Activated T-cell treated with anti-CD3 and anti-CD28 coated beads, Interleukin-2, amount 50 U/mL, for 24 hours (primary cell): Measurements from ENCODE around the gene MED31.
"Not testable (repeated sequence)": the region's sequence is repeated elsewhere in the genome, so short reads cannot be mapped to it uniquely, and the experiment has no call there.

ENCODE experiments used
- DNase-seq: peaks from one replicate; pipeline ENCODE4 v3.0.0-alpha.2; 2020
- H3K27ac Mint-ChIP-seq: 2 replicates; pipeline ENCODE4 v1.8.0; 2020; ENCODE audit warnings: mild to moderate bottlenecking, mixed read lengths
- H3K27me3 Mint-ChIP-seq: 2 replicates; pipeline ENCODE4 v1.8.0; 2020; ENCODE audit warnings: mixed read lengths
- H3K36me3 Mint-ChIP-seq: 2 replicates; pipeline ENCODE4 v1.8.0; 2020; ENCODE audit warnings: low read depth, mixed read lengths
- H3K4me1 Mint-ChIP-seq: 2 replicates; pipeline ENCODE4 v1.8.0; 2020; ENCODE audit warnings: low read depth, mixed read lengths
- H3K4me3 Mint-ChIP-seq: 2 replicates; pipeline ENCODE4 v1.8.0; 2020; ENCODE audit warnings: mild to moderate bottlenecking, moderate library complexity, mixed read lengths
- H3K9me3 Mint-ChIP-seq: 2 replicates; pipeline ENCODE4 v1.8.0; 2020; ENCODE audit warnings: mixed read lengths

MED31 gene

DNA sequence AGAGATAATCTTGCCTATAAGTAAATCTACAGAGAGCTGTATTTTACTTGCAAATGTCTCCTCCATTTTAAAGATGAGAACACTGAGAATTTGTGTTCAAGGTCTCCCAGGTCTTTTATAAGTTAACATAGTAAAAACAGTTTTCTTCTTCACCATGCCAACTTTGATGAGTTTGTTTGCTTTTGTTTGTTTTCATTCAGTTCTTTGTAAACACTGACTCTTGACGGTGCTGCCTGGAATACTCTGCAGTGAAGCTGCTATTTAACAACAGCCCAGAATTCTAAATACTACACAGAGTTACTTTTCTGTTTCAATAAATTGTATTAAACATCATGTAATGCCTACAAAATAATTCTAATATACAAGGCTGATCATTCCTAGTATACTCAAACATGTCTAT, 53.7 kb downstream of the MED31 start:
- Mint-ChIP-seq H3K27me3 (no peaks in the 10 kb centered on the region), H3K36me3 (peaks cover 94% of the 10 kb centered on the region), H3K4me3 (no peak overlapping the region), H3K27ac (no peak overlapping the region), H3K9me3 (no peaks in the 10 kb centered on the region), H3K4me1 (no peaks in the 10 kb centered on the region)
- no peak for DNase-seq

DNA sequence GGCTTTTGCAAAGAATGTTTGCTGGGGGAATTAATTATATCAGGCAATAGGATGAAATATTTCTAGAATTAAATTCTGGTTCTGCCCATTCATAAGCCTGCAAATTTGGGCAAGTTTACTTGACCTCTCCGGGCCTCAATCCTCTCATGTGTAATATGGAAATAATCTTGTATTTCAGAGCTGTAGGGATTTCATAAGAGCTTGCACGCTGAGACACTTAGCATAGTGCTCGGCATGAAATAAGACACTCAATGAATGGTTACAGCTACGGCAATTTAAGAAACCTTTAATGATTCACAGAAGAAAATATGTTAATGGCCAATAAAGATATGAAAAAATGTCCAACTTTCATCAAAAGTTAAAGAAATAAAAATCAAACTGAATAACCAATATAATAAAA, 54.5 kb downstream of the MED31 start:
- peaks cover under 1% of the 10 kb centered on the region for H3K4me1 Mint-ChIP-seq
- H3K27me3 Mint-ChIP-seq, result no peaks in the 10 kb centered on the region
- DNase-seq, result no peak
- peaks cover 94% of the 10 kb centered on the region for H3K36me3 Mint-ChIP-seq
- no peak overlapping the region for H3K4me3 Mint-ChIP-seq
- H3K9me3 Mint-ChIP-seq, result no peaks in the 10 kb centered on the region
- no peak overlapping the region for H3K27ac Mint-ChIP-seq

DNA sequence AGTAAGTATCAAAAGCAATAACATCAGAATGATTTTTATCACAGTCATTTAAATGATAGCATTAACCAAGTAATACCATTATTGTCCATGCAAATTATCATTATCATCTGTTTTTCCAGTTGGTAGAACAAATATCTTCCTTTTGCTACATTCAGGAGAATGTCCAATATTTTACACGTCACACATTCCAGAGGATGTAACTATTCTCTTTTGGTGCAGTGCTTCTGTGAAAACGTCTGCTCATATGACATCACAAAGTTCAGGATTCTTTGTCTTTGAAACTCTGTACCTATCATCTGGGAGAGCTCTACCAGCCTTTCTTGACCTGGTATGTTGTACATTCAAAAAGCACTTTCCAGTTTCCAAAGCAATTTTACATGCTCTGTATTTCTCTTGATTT, 54.9 kb downstream of the MED31 start:
- Mint-ChIP-seq H3K4me1 (peaks cover 2% of the 10 kb centered on the region), H3K4me3 (no peak overlapping the region), H3K27me3 (no peaks in the 10 kb centered on the region), H3K36me3 (peaks cover 94% of the 10 kb centered on the region), H3K27ac (no peak overlapping the region), H3K9me3 (no peaks in the 10 kb centered on the region)
- no peak for DNase-seq

DNA sequence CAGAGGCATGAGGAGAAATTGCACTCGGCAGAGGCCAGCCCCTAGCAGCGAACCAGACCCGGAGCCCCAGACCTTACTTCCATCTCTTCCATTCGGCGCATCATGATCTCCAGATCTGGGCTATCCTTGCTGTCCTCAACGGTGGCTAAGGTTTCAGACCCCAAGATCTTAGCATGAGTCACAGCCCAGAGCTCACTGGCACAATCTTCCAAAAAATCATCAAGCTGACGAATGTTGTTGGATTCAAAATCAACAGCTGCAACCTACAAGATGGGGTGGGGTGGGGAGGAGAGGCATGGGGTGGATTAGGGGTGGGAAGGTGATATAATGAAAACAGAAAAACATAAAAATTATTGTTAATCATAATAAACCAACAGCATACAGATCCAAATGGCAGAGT, 55.3 kb downstream of the MED31 start:
- no peak for DNase-seq
- H3K36me3 Mint-ChIP-seq, result peaks cover 94% of the 10 kb centered on the region
- no peak overlapping the region for H3K4me3 Mint-ChIP-seq
- H3K9me3 Mint-ChIP-seq, result no peaks in the 10 kb centered on the region
- H3K27ac Mint-ChIP-seq, result no peak overlapping the region
- no peaks in the 10 kb centered on the region for H3K27me3 Mint-ChIP-seq
- peaks cover 2% of the 10 kb centered on the region for H3K4me1 Mint-ChIP-seq

DNA sequence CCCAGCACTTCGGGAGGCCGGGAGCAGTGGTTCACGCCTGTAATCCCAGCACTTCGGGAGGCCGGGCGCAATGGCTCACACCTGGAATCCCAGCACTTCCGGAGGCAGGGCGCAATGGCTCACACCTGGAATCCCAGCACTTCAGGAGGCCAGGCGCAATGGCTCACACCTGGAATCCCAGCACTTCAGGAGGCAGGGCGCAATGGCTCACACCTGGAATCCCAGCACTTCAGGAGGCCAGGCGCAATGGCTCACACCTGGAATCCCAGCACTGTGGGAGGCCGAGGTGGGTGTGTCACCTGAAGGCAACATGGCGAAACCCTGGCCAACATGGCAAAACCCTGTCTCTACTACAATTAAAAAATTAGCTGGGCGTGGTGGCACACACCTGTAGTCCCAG, 58.0 kb downstream of the MED31 start:
- not testable (repeated sequence) for H3K27ac Mint-ChIP-seq, H3K4me3 Mint-ChIP-seq, DNase-seq, H3K9me3 Mint-ChIP-seq, H3K27me3 Mint-ChIP-seq, H3K4me1 Mint-ChIP-seq
- peaks cover 95% of the 10 kb centered on the region for H3K36me3 Mint-ChIP-seq
